BLaER1 (cell line): ENCODE measurements around the gene FAM107B.

ENCODE experiments used
- H3K27ac ChIP-seq: shearing (Covaris generic); formaldehyde crosslinking; 2 replicates; pipeline ENCODE4 v1.8.1; 2022
- H3K27me3 ChIP-seq: shearing (Covaris generic); formaldehyde crosslinking; 2 replicates; pipeline ENCODE4 v1.8.1; 2022
- H3K36me3 ChIP-seq: shearing (Covaris generic); formaldehyde crosslinking; 2 replicates; pipeline ENCODE4 v1.8.1; 2022
- H3K4me1 ChIP-seq: shearing (Covaris generic); formaldehyde crosslinking; 2 replicates; pipeline ENCODE4 v1.8.1; 2022
- H3K4me2 ChIP-seq: shearing (Covaris generic); formaldehyde crosslinking; 2 replicates; pipeline ENCODE4 v1.8.1; 2022
- H3K4me3 ChIP-seq: shearing (Covaris generic); formaldehyde crosslinking; 2 replicates; pipeline ENCODE4 v1.8.1; 2022
- H3K9ac ChIP-seq: shearing (Covaris generic); formaldehyde crosslinking; 2 replicates; pipeline ENCODE4 v1.8.1; 2022
- H3K9me3 ChIP-seq: shearing (Covaris generic); formaldehyde crosslinking; 2 replicates; pipeline ENCODE4 v1.8.1; 2022
- H4K20me1 ChIP-seq: shearing (Covaris generic); formaldehyde crosslinking; 2 replicates; pipeline ENCODE4 v1.8.1; 2022
- Cebpa-rat ChIP-seq: shearing (Covaris generic); IDR thresholded peaks from 2 replicates; pipeline ENCODE4 v1.8.1; 2022

The FAM107B gene

GRCh38 chr10:14489522-14490177 is 285.0 kb downstream of the FAM107B start:
- no peaks in the 10 kb centered on the region for H3K9me3 ChIP-seq
- H3K4me2 ChIP-seq, result no peak overlapping the region
- H3K27ac ChIP-seq, result no peak overlapping the region
- no peak overlapping the region for H3K9ac ChIP-seq
- no peaks in the 10 kb centered on the region for H3K4me1 ChIP-seq
- no peaks in the 10 kb centered on the region for H3K27me3 ChIP-seq
- H3K36me3 ChIP-seq, result no peaks in the 10 kb centered on the region
- H4K20me1 ChIP-seq, result no peaks in the 10 kb centered on the region
- H3K4me3 ChIP-seq, result no peak overlapping the region
- TF ChIP-seq Cebpa-rat, result no peak

GRCh38 chr10:14487488-14487883 is 287.2 kb downstream of the FAM107B start:
- H3K27ac ChIP-seq, result no peak overlapping the region
- H3K4me2 ChIP-seq, result no peak overlapping the region
- H3K36me3 ChIP-seq, result no peaks in the 10 kb centered on the region
- TF ChIP-seq Cebpa-rat, result no peak
- no peak overlapping the region for H3K9ac ChIP-seq
- no peaks in the 10 kb centered on the region for H3K27me3 ChIP-seq
- no peaks in the 10 kb centered on the region for H3K9me3 ChIP-seq
- H3K4me3 ChIP-seq, result no peak overlapping the region
- no peaks in the 10 kb centered on the region for H4K20me1 ChIP-seq
- H3K4me1 ChIP-seq, result no peaks in the 10 kb centered on the region

- Histone ChIP-seq H3K4me2 (no peak overlapping the region), H3K9ac (no peak overlapping the region), H4K20me1 (no peaks in the 10 kb centered on the region), H3K27me3 (no peaks in the 10 kb centered on the region), H3K4me3 (no peak overlapping the region), H3K9me3 (no peaks in the 10 kb centered on the region), H3K36me3 (no peaks in the 10 kb centered on the region), H3K27ac (no peak overlapping the region), H3K4me1 (no peaks in the 10 kb centered on the region)
- TF ChIP-seq Cebpa-rat, result no peak
Measured at GRCh38 chr10:14486777-14487487, 287.8 kb downstream of the FAM107B start.

GRCh38 chr10:14485986-14486385 is 288.7 kb downstream of the FAM107B start:
- no peaks in the 10 kb centered on the region for H4K20me1 ChIP-seq
- H3K36me3 ChIP-seq, result no peaks in the 10 kb centered on the region
- no peak overlapping the region for H3K27ac ChIP-seq
- no peak overlapping the region for H3K4me2 ChIP-seq
- H3K4me1 ChIP-seq, result no peaks in the 10 kb centered on the region
- H3K27me3 ChIP-seq, result no peaks in the 10 kb centered on the region
- no peak for TF ChIP-seq Cebpa-rat
- H3K4me3 ChIP-seq, result no peak overlapping the region
- no peak overlapping the region for H3K9ac ChIP-seq
- no peaks in the 10 kb centered on the region for H3K9me3 ChIP-seq

- Histone ChIP-seq H3K36me3 (no peaks in the 10 kb centered on the region), H3K9ac (no peak overlapping the region), H3K27ac (no peak overlapping the region), H3K4me2 (no peak overlapping the region), H3K4me1 (no peaks in the 10 kb centered on the region), H3K27me3 (no peaks in the 10 kb centered on the region), H3K9me3 (no peaks in the 10 kb centered on the region), H3K4me3 (no peak overlapping the region), H4K20me1 (no peaks in the 10 kb centered on the region)
- no peak for TF ChIP-seq Cebpa-rat
Measured at GRCh38 chr10:14483417-14483816, 291.3 kb downstream of the FAM107B start.

- no peak for TF ChIP-seq Cebpa-rat
- Histone ChIP-seq H3K9me3 (no peaks in the 10 kb centered on the region), H3K27ac (no peak overlapping the region), H3K4me1 (no peaks in the 10 kb centered on the region), H3K4me3 (no peak overlapping the region), H4K20me1 (no peaks in the 10 kb centered on the region), H3K4me2 (no peak overlapping the region), H3K36me3 (no peaks in the 10 kb centered on the region), H3K27me3 (peaks cover 10% of the 10 kb centered on the region), H3K9ac (no peak overlapping the region)
Measured at GRCh38 chr10:14481752-14482151, 292.9 kb downstream of the FAM107B start.

GRCh38 chr10:14481014-14481413 is 293.7 kb downstream of the FAM107B start:
- Histone ChIP-seq H3K4me1 (no peaks in the 10 kb centered on the region), H3K9ac (no peak overlapping the region), H3K27me3 (peaks cover 18% of the 10 kb centered on the region), H3K27ac (no peak overlapping the region), H3K4me3 (no peak overlapping the region), H3K36me3 (no peaks in the 10 kb centered on the region), H3K9me3 (no peaks in the 10 kb centered on the region), H4K20me1 (no peaks in the 10 kb centered on the region), H3K4me2 (no peak overlapping the region)
- TF ChIP-seq Cebpa-rat, result no peak

- peaks cover 25% of the 10 kb centered on the region for H3K27me3 ChIP-seq
- H3K4me2 ChIP-seq, result no peak overlapping the region
- no peaks in the 10 kb centered on the region for H4K20me1 ChIP-seq
- no peaks in the 10 kb centered on the region for H3K9me3 ChIP-seq
- H3K4me3 ChIP-seq, result no peak overlapping the region
- no peak overlapping the region for H3K9ac ChIP-seq
- H3K36me3 ChIP-seq, result no peaks in the 10 kb centered on the region
- H3K27ac ChIP-seq, result no peak overlapping the region
- no peak for TF ChIP-seq Cebpa-rat
- H3K4me1 ChIP-seq, result no peaks in the 10 kb centered on the region
Measured at GRCh38 chr10:14478604-14479003, 296.1 kb downstream of the FAM107B start.

GRCh38 chr10:14478201-14478600 is 296.5 kb downstream of the FAM107B start:
- TF ChIP-seq Cebpa-rat, result no peak
- Histone ChIP-seq H3K9me3 (no peaks in the 10 kb centered on the region), H3K9ac (no peak overlapping the region), H3K4me3 (no peak overlapping the region), H3K27me3 (peaks cover 25% of the 10 kb centered on the region), H3K27ac (no peak overlapping the region), H3K4me2 (no peak overlapping the region), H3K4me1 (no peaks in the 10 kb centered on the region), H4K20me1 (no peaks in the 10 kb centered on the region), H3K36me3 (no peaks in the 10 kb centered on the region)

- Histone ChIP-seq H3K27ac (no peak overlapping the region), H3K9ac (no peak overlapping the region), H3K4me1 (no peaks in the 10 kb centered on the region), H4K20me1 (no peaks in the 10 kb centered on the region), H3K4me3 (no peak overlapping the region), H3K36me3 (no peaks in the 10 kb centered on the region), H3K27me3 (peaks cover 25% of the 10 kb centered on the region), H3K4me2 (no peak overlapping the region), H3K9me3 (no peaks in the 10 kb centered on the region)
- TF ChIP-seq Cebpa-rat, result no peak
Measured at GRCh38 chr10:14477408-14477710, 297.3 kb downstream of the FAM107B start.
